B cell (primary cell): ENCODE results near the gene LRP1-AS.

ENCODE experiments used
- CTCF ChIP-seq: fragments of 200-600 bp; IDR thresholded peaks from one replicate; pipeline ENCODE4 v1.8.0; 2022; ENCODE audit warnings: antibody characterized with exemption, mild to moderate bottlenecking
- EZH2 ChIP-seq: IDR thresholded peaks from 2 replicates; pipeline ENCODE4 v1.6.1; 2012; ENCODE audit warnings: borderline replicate concordance, low read depth, mild to moderate bottlenecking, moderate library complexity, low read length; ENCODE audit not compliant: insufficient read depth, poor library complexity, severe bottlenecking

GRCh38 chr12:57133013-57133569, 14.3 kb downstream of the LRP1-AS start:
- TF ChIP-seq CTCF (no peak), EZH2 (no peak)
